ENCODE data around the gene HOXC12.
A peak's percentile ranks its signal among the peaks of the same experiment; 100 is the strongest.

The HOXC12 gene

GRCh38 chr12:53960187-53961024 is 5.7 kb downstream of the HOXC12 start:
- no peak overlapping the region for H3K27ac ChIP-seq
- no peak for TF ChIP-seq CTCF (conservative IDR thresholded peaks at IDR 0.05)

DNA sequence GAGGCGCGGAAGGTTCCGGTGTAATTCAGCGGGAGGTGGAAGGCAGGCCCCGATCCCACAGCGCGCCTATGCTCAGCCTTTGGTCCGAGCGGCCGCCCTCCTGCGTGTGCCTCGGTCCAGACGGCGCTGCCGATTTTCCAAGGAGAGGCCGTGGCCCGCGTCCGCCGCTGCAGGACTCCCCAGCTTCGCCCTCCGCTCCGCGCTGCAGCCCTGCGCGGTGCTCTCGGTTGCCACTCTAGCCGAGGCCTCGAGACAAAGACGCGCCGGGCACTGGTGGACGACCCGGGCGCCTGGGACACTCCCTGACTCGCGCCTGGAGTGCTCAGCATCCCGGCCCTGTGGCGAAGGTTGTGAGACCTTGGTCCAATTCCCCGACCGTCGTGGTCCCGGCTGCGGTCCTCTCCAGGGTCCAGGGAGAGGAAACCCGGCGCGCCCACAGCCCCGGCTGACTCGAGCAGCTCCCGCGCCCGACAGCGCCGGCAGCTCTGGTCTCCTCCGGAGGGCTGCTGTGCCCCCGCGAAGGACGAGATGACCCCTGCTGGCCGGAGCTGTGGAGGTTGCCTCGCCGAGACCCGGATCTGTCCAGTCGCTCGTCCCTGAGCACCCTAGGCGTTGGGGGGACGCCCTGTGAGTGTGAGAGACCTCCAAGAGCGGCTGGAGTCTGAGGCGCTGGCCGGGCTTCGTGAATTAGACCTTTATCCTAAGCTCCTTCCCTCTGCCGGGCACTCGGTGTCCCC is 6.5 kb downstream of the HOXC12 start:
- no peak overlapping the region for H3K27ac ChIP-seq
- TF ChIP-seq CTCF (conservative IDR thresholded peaks at IDR 0.05), result no peak

DNA sequence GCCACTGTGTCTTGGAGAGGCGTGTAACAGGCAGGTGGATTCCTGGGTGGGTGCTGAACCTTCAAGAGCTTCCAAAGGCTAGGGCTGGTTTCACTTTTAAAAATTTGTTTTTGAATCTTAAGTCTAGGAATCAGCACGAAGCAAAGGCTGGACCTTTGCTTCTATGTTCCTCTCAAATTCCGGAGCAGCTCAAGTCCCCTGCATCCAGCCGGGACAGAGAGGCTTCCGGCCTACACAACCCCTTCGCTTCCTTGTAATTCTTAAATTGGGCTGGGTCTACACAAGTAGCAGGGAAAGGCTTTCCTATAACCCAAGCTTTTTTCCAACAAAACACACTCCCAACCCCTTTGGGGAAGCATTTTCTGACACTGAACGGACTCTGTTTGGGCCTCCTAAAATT is 8.3 kb downstream of the HOXC12 start:
- H3K27ac ChIP-seq, result peak overlapping the region; percentile 48

DNA sequence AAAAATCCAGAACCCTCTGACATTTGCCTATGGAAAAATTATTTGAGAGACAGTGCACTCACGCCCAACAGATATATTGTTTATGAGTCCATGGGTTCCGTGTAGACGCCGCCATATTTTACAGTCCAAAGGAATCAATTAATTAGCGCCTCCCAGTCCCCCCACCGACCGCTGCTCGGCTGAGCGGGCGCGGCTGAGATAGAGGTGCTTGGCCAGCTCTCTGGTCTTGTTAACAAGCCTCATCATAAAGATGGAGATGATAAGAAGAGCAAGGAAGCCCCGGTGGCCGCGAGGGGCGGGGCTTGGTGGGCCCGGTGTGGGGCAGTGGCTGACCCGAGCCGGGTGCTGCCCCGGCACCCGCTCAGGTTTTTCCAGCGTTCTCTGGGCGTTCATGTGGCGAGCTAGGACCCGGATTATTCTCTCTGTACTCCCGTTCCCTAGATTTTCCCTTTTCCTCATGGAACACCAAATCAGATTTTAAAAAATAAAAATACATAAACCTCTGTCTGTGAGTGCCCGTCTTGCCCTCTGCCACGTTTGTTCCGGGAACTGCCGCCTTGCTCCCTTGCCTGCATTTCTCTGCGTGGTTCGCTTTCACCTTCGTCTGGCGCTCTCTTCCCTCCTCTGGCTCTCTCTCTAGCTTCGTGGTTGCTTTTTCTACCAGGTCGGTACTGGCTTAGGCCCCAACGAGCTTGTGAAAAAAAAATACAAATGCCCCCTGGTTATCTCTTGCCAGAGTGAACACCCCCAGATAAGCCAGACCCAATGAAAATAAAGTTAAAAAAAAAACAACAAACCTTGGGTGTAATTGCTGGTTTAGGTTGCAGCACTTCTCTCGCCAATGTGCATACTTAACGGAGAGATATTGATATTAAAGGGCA is 9.0 kb downstream of the HOXC12 start:
- TF ChIP-seq CTCF (conservative IDR thresholded peaks at IDR 0.05), result no peak
- H3K27ac ChIP-seq, result peak overlapping the region; percentile 48

More for the DNA sequence above, 8.3 kb downstream of the HOXC12 start:
- no peak for TF ChIP-seq CTCF (conservative IDR thresholded peaks at IDR 0.05)

DNA sequence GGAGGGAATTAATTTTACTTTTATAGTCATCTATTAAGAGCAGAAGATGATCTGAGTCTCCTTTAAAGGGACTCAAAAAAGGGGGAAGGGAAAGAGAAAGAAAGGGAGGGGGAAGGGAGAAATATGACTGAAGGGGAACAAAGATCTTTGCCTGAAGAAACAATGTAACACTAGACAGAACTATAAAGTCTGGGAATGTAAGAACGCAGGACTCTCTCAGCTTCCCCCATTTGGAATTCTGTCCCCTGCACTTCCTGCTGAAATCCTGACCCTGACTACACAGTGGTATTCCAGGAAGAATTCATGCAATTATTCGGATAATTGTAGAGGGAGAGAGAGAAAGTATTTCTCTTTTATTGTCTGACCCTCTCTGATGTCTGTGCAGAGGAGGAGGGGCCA is 9.6 kb downstream of the HOXC12 start:
- peak overlapping the region; percentile 48 for H3K27ac ChIP-seq
- no peak for TF ChIP-seq CTCF (conservative IDR thresholded peaks at IDR 0.05)

GRCh38 chr12:53965281-53966084 is 10.8 kb downstream of the HOXC12 start:
- TF ChIP-seq CTCF (conservative IDR thresholded peaks at IDR 0.05), result no peak
- H3K27ac ChIP-seq, result no peak overlapping the region
